Measurements from ENCODE around the gene TMEM234.

DNA sequence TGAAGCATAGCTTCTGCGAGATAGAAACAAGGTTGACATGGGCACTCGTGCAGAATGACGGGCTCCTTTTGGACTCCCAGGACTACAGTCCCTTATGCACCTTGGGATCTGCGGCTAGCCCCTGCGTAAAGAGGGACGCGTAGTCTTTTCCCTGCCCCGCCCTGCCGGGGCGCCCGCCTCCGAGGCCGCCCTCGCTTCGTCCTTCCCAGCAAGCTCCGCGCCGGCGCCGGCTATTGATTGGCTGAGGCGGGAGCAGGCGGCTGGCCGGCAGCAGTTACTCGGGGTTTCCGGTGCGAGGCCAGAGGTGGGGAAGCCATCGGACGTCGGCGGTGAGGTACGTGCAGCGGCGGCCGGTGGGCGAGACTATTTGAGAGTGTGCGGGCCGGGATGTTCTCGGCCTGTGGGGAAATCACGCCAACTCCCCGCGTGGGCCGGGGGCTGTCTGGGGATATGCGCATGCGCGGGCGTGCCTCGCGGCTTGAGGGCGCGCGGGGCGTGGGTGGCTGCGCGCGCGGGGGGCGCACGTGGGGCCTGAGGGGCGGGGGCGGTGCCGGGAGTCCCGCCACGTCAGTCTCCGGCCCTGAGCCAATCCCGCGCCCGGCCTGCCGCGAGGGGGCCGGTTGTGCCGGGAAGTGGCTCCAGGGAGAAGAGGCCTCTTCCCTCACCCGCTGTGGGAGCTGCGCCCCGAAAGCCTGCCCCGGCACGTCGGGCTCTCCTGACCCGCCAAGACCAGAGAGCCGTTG lies 42.5 kb downstream of the TMEM234 start, which contains the start of gene TXLNA:
- TF ChIP-seq EZH2 (optimal IDR thresholded peaks at IDR 0.05; ENCODE audit: low read depth, low read length) = no peak
- TF ChIP-seq, protein P1, sequence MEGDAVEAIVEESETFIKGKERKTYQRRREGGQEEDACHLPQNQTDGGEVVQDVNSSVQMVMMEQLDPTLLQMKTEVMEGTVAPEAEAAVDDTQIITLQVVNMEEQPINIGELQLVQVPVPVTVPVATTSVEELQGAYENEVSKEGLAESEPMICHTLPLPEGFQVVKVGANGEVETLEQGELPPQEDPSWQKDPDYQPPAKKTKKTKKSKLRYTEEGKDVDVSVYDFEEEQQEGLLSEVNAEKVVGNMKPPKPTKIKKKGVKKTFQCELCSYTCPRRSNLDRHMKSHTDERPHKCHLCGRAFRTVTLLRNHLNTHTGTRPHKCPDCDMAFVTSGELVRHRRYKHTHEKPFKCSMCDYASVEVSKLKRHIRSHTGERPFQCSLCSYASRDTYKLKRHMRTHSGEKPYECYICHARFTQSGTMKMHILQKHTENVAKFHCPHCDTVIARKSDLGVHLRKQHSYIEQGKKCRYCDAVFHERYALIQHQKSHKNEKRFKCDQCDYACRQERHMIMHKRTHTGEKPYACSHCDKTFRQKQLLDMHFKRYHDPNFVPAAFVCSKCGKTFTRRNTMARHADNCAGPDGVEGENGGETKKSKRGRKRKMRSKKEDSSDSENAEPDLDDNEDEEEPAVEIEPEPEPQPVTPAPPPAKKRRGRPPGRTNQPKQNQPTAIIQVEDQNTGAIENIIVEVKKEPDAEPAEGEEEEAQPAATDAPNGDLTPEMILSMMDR (IDR thresholded peaks at IDR 0.05; ENCODE audit: low read length) = no peak
- TF ChIP-seq EZH2phosphoT487 (IDR thresholded peaks at IDR 0.05; ENCODE audit: low read length) = no peak
